Measurements from ENCODE around the gene CDK15.
A peak's percentile ranks its signal among the peaks of the same experiment; 100 is the strongest.
"Not testable (repeated sequence)": the region's sequence is repeated elsewhere in the genome, so short reads cannot be mapped to it uniquely, and the experiment has no call there.

CDK15 gene

GRCh38 chr2:201806442-201807170 is at the start of gene CDK15:
TSS of gene CDK15 (plus strand) at chr2:201806537. CDS start at chr2:201806665, 128 bp downstream.
- DNase-seq (ENCODE audit: low read depth in 2 of 2, low spot score in 1 of 2): no peak

- DNase-seq (ENCODE audit: low read depth in 2 of 2, low spot score in 1 of 2): no peak
Measured at GRCh38 chr2:201758234-201758633, 48.1 kb upstream of the CDK15 start.

GRCh38 chr2:201758873-201759272 is 47.5 kb upstream of the CDK15 start:
- no peak for DNase-seq (ENCODE audit: low read depth in 2 of 2, low spot score in 1 of 2)

GRCh38 chr2:201759567-201759966 is 46.8 kb upstream of the CDK15 start:
- no peak for DNase-seq (ENCODE audit: low read depth in 2 of 2, low spot score in 1 of 2)

- no peak for DNase-seq (ENCODE audit: low read depth in 2 of 2, low spot score in 1 of 2)
Measured at GRCh38 chr2:201761101-201761500, 45.2 kb upstream of the CDK15 start.

DNA sequence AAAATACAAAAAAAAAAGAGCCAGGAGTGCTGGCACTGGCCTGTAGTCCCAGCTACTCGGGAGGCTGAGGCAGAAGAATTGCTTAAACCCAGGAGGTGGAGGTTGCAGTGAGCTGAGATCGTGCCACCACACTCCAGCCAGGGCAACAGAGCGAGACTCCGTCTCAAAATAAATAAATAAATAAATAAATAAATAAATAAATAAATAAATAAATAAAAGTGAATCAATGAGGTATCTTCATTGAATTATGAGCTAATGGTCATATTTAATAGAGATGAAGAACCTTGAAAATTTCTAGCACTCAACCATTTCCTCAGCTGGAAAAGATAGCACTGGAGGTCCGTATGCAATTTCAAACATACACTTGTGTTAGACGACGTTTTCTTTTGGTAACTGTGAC is 41.9 kb upstream of the CDK15 start:
- DNase-seq (ENCODE audit: low read depth in 2 of 2, low spot score in 1 of 2): not testable (repeated sequence)

DNA sequence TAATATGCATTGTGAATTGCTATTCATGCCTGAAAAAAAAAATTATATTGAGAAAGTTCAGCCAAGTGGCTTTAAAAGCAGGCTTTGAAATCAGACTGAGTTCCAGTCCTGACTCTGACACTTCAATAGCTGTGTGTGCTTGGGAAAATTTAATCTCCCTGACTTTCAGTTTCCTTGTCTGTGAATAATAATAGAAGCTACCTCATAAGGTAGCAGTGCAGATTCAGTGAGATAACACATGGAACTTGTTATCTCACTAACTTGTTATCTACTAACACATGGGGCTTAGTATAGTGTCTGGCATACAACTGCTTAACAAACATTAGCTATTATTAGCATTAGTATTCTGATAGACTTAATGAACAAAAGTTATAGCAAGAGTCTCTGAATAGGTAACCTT is 40.5 kb upstream of the CDK15 start:
- no peak for DNase-seq (ENCODE audit: low read depth in 2 of 2, low spot score in 1 of 2)

DNA sequence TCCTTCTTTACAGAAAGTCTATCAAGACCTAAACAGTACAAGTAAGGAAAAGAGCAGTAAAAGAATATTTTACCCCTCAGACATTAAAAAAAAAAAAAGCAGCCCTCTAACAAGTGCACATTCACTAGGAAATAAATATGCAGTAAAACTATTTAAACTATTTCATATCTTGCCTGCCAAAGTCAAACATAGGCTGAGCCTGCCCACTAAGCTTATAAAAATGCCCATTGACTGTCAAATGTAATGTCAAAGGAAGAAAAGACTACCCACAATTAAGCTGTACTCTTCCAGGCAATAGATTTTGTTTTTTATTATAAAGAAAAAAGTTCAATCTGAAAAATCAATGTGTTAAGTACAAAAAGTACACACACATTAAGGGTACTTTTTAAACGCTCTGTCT is 37.4 kb upstream of the CDK15 start:
- DNase-seq (ENCODE audit: low read depth in 2 of 2, low spot score in 1 of 2): no peak

DNA sequence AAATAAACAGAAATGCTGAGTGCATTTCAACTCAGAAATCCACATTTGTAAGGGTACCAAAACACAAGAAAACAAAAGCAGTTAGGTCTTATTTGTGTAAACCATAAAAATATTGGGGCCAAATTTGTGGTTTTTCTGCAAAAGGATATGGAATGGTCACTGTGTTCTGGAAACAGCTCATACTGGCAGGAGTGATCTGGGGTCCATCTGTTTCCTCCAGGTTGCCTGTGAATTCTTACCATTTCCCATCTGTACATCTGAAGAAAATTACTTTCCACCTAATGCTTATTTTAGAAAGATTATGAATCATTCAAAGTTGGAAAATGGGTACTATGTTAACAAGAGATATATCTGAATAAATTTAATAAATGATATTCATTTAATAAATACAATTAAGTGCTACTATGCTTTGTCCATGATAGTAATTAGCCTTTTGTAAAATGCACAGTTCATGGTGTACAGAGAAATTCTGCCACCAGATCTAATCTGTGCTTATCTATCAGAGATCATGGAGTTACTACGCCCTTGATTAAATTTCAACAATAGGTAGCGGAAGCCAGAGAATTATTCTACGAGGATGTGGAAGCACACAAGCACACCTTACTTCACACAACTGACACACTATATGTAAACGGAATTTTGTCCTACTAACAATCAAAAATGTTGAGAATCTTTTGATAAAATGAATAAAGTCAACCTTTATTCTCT is 36.5 kb upstream of the CDK15 start:
- DNase-seq (ENCODE audit: low read depth in 2 of 2, low spot score in 1 of 2): no peak

DNA sequence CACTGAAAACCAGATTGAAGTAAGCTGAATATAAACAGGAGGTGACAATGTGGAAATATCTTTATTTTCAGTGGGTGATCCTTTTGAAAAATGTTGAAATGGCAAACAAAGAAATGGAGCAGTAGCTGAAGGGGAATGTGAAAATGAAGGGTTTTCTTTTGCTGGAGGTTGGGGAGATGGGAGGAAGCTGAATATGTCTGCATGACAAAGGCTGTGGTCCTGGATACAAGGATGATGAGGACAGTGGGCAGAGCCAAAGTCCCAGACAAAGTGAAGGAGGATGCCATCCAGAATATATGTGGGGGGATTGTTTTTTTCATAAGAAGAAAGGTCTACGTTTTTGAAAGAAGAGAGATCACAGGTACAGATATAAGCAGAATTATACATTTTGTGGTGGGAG is 32.3 kb upstream of the CDK15 start:
- no peak for DNase-seq (ENCODE audit: low read depth in 2 of 2, low spot score in 1 of 2)

- DNase-seq (ENCODE audit: low read depth in 2 of 2, low spot score in 1 of 2): no peak
Measured at GRCh38 chr2:201774546-201774945, 31.8 kb upstream of the CDK15 start.

- DNase-seq (ENCODE audit: low read depth in 2 of 2, low spot score in 1 of 2): no peak
Measured at GRCh38 chr2:201775326-201775725, 31.0 kb upstream of the CDK15 start.

DNA sequence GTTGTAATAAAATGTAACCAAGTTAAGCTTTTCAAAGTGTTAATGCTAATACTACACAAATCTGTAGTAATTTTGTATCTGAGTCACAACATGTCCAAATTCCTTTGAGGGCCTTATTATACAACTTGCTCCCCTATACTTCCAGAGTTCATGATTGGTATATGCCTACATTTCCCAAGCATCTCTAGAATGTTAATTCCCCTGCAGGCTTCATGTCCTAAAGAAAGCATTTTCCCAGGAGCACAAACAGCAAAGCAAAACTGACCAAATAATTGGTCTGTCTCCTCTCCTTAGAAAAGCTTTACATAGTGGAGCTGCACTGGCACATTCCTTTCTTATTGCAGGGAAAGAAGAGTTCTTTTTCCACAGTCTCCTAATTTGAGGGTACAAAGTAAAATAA is 29.3 kb upstream of the CDK15 start:
- DNase-seq (ENCODE audit: low read depth in 2 of 2, low spot score in 1 of 2): no peak

DNA sequence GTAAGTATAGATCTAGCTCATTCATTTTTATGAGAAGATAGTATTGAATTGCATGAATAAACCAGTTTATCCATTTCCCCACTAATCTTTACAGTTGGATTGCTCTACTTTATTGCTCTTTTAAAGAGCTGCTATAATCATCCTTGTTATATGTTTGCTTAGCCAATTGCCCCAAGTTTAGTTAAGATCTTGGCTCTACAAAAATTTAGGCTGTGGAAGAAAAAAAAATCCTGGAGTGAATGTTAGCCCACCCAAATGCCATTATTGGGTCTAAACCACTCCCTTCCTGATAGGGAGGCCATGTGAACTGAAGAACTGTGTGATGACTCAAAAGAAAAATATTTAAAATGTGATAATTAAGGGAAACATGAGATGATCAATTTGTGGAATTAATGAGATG is 28.5 kb upstream of the CDK15 start:
- DNase-seq (ENCODE audit: low read depth in 2 of 2, low spot score in 1 of 2): no peak

- DNase-seq (ENCODE audit: low read depth in 2 of 2, low spot score in 1 of 2): no peak
Measured at GRCh38 chr2:201779901-201780673, 26.2 kb upstream of the CDK15 start.

DNA sequence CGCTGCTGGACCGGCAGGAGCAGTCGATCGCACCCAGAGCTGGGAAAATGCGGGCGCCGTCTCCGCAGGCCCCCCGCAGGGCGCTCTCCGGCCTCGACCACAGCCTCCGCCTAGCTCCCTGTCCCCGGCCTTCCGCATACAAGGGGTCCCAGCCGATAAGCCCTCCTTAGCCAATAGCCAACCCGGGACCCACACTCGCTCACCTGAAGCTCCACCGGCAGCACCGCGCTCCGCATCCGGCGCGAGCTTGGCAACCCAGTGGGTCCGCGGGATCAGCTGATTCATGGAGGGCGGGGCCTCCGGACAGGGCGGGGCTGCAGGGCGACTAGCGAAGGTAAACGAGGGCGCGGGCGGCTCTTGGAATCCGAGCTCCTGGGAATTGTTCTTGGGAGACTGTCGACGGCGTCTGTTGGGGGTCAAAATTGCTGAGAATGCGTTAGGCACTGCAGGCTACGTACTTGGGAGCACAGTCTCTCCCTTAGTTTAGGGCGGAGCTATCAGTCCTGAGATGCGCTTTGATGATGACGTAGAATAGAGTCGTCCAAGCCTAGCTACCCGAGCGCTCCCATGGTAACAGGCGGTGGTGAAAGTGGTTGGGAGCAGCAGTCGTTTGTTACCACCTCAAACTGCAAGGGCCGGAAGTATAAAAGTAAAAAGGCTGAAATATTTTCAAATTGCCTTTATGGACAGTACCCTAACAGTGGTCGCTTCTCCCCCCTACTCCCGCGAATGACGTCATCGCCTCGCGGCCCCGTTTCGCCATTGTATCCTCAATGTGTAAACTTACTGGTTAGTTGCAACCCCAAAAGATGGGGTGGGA is 25.5 kb upstream of the CDK15 start, which contains the start of gene ALS2:
ALS2 (minus strand) TSS at position 260 of the 820 bp plus-strand sequence. CDS start 12,048 bp downstream, outside the sequence.
- peak; percentile 83 to 92 for DNase-seq (ENCODE audit: low read depth in 2 of 2, low spot score in 1 of 2)

- DNase-seq (ENCODE audit: low read depth in 2 of 2, low spot score in 1 of 2): no peak
Measured at GRCh38 chr2:201781557-201782051, 24.7 kb upstream of the CDK15 start.

DNA sequence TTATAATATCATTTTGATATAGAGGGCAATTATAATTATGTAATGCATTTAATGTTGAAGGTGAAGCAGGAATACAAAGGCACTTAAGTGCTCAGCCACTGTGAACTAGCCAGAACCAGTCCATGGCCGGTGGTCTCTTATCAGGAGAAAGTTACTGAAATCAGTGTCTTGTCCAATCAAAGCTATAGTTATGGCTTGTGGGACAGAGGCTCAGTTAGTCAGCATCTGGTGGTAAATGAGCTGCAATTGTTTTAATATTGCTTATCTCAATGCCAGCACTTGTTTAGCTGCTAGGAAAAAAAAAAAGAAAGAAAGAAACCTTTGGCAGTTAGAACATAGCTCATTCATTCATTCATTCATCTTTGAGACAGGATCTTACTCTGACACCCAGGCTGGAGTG is 21.8 kb upstream of the CDK15 start:
- no peak for DNase-seq (ENCODE audit: low read depth in 2 of 2, low spot score in 1 of 2)

DNA sequence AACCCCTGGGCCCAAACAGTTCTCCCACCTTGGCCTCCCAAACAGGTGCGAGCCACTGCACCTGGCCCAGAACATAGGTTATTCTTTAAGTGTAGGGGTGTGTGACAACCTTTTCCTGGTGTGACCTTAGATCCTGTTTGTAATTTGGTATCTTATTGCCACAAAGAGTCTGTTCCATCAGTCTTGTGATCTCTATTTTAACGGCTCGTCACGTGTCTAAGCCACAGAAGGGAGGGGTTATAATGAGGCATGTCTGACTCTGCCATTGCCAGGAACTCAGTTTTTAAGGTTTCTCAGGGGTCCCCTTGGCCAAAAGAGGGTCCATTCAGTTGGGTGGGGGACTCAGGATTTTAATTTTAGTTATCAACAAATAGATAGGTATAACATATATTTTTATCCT is 21.2 kb upstream of the CDK15 start:
- no peak for DNase-seq (ENCODE audit: low read depth in 2 of 2, low spot score in 1 of 2)

GRCh38 chr2:201786471-201786870 is 19.9 kb upstream of the CDK15 start:
- DNase-seq (ENCODE audit: low read depth in 2 of 2, low spot score in 1 of 2): no peak

DNA sequence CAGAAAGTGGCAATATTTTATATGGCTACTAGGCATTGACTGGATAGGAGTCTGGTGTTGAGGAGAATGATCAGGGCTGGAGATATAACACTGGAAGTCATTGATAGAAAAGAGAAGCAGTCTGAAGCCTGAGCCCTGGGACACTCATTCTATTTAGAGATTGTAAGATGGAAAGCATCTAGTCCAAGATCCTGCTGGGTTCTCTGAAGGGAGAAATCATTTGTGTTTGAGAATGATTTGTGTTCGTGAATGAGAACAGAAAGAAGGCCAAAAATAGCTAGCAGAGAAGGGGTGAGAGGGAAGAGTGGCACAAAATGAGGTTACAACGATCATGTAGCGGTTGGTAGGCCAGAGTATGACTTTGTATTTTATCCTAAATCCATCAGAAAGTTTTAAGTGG is 18.0 kb upstream of the CDK15 start:
- no peak for DNase-seq (ENCODE audit: low read depth in 2 of 2, low spot score in 1 of 2)

All from stimulated activated CD8-positive, alpha-beta memory T cell treated with anti-CD3 and anti-CD28 coated beads, Interleukin-4, amount 100 ng/mL, for 4 hours (primary cell).